ENCODE data around the gene PRPS2. TPM values are rescaled to one million over a fixed set of nuclear protein-coding genes. Genes with fewer than 3 reads are reported as not detected.

The PRPS2 gene
- polyA plus RNA-seq, 1 of the 3 experiments (the other 2 are of a cell fraction), result 11.1 TPM

DNA sequence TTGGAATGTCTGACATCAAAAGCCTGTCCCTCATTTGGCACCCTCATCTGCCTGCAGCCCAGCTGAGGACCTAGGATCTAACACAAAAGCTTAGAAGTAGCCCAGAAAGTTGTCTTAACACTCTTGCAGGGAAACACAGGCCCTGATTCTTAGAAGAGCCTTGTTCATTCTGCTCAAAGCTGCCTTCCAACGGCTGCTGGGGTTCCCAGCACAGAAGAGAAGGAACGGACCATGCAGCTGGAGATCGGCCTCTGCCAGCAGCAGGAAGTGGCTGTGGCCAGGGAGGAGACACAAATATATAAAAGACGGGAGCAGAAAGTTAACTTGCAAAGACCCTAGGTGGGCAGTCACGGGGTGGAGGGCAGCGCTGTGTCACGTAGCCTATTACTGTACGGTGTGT, 20.4 kb downstream of the PRPS2 start:
- no peaks in the 10 kb centered on the region for H4K20me1 ChIP-seq (ENCODE audit: insufficient read depth)
- 43% methylated on average over 7 of the region's 8 CpGs for WGBS (ENCODE audit: low lambda C conversion rate)
- no peaks in the 10 kb centered on the region for H3K9me3 ChIP-seq
- no peaks in the 10 kb centered on the region for H3K79me2 ChIP-seq (ENCODE audit: insufficient read depth)
- no peaks in the 10 kb centered on the region for H3K9me2 ChIP-seq
- no peak overlapping the region for H3K27ac ChIP-seq (ENCODE audit: low read depth in 2 of 2, low read length in 1 of 2)
- no peak overlapping the region for H2AFZ ChIP-seq (ENCODE audit: low read depth)
- ChIA-PET CTCF (interaction anchor here (0.6 kb wide), 1 partner anchor 78 kb away, joined by 3 read pairs; no protein-coding TSS in a partner anchor), POLR2A (no interaction called here)
- H3K4me3 ChIP-seq (ENCODE audit: low read depth in 2 of 2, low read length in 1 of 2), result no peak overlapping the region
- H3K4me1 ChIP-seq (ENCODE audit: control insufficient read depth in 1 of 2, insufficient read depth in 2 of 2, low read depth in 1 of 2, low read length in 1 of 2), result no peaks in the 10 kb centered on the region
- TF ChIP-seq RCOR1 (IDR thresholded peaks at IDR 0.05; ENCODE audit: low read length) (no peak), TAF1 (IDR thresholded peaks at IDR 0.05; ENCODE audit: borderline replicate concordance, low read depth, low read length) (no peak), USF2 (IDR thresholded peaks at IDR 0.05; ENCODE audit: borderline replicate concordance, low read depth, low read length) (no peak), RFX5 (IDR thresholded peaks at IDR 0.05; ENCODE audit: low read length) (no peak)
- H3K27me3 ChIP-seq (ENCODE audit: insufficient read depth), result peaks cover 13% of the 10 kb centered on the region
- no peak for DNase-seq
- H3F3A ChIP-seq (replicated peaks; ENCODE audit: insufficient read depth), result no peaks in the 10 kb centered on the region
- no peak overlapping the region for H3K9ac ChIP-seq
- H3K36me3 ChIP-seq (replicated peaks in 1 of 2; ENCODE audit: control insufficient read depth in 1 of 2, insufficient read depth in 2 of 2, low read length in 1 of 2), result peaks cover 0 to 4% of the 10 kb centered on the region in 2 experiments
- H3K4me2 ChIP-seq, result no peak overlapping the region

DNA sequence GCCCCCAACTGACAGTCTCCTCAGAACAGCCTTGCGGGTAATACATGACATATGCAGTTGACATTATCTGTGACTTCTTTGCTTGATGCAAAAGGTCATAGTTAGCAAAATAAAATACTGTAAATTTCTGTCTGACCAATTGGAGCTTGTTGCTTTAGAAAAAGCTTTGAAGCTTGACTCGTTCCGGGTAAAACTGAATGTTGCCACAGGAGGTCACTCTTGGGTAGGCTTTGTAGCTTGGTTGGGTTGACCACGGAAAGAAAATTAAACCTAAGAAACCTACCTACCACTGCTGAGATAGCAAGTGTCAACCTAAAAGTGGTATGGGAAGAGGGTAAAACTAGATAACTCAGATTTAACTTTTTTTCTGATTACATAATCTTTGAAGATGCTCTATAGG, 23.2 kb downstream of the PRPS2 start:
- peak; percentile 43 for DNase-seq
- POLR2A ChIA-PET, result interaction anchor here (0.6 kb wide), 1 partner anchor 88 kb away, joined by 3 read pairs; no protein-coding TSS in a partner anchor

More for the DNA sequence above, 23.2 kb downstream of the PRPS2 start:
- Histone ChIP-seq H3K79me2 (ENCODE audit: insufficient read depth) (no peaks in the 10 kb centered on the region), H3K36me3 (replicated peaks in 1 of 2; ENCODE audit: control insufficient read depth in 1 of 2, insufficient read depth in 2 of 2, low read length in 1 of 2) (peaks cover 0 to 4% of the 10 kb centered on the region in 2 experiments), H3K27ac (ENCODE audit: low read depth in 2 of 2, low read length in 1 of 2) (no peak overlapping the region), H3K9me2 (no peaks in the 10 kb centered on the region), H3K4me1 (ENCODE audit: control insufficient read depth in 1 of 2, insufficient read depth in 2 of 2, low read depth in 1 of 2, low read length in 1 of 2) (no peaks in the 10 kb centered on the region), H3K9me3 (no peaks in the 10 kb centered on the region), H3K4me2 (no peak overlapping the region), H3F3A (replicated peaks; ENCODE audit: insufficient read depth) (no peaks in the 10 kb centered on the region), H3K4me3 (ENCODE audit: low read depth in 2 of 2, low read length in 1 of 2) (no peak overlapping the region), H2AFZ (ENCODE audit: low read depth) (no peak overlapping the region), H4K20me1 (ENCODE audit: insufficient read depth) (no peaks in the 10 kb centered on the region), H3K27me3 (ENCODE audit: insufficient read depth) (peaks cover 5% of the 10 kb centered on the region), H3K9ac (no peak overlapping the region)
- 10% methylated on average over 4 of the region's 4 CpGs for WGBS (ENCODE audit: low lambda C conversion rate)
- peak; percentile 86 for TF ChIP-seq RAD21 (IDR thresholded peaks at IDR 0.05; ENCODE audit: low read length)
- TF ChIP-seq SMC3 (IDR thresholded peaks at IDR 0.05; ENCODE audit: low read depth, low read length), result peak; percentile 61
- no peak for TF ChIP-seq GABPA (IDR thresholded peaks at IDR 0.05; ENCODE audit: low read depth)
- TF ChIP-seq REST (IDR thresholded peaks at IDR 0.05; ENCODE audit: low read depth, low read length), result no peak
- TF ChIP-seq CHD2 (IDR thresholded peaks at IDR 0.05; ENCODE audit: low read length, partially characterized antibody), result no peak
- no peak for TF ChIP-seq FOXM1 (IDR thresholded peaks at IDR 0.05; ENCODE audit: low read depth)
- TF ChIP-seq YY1 (IDR thresholded peaks at IDR 0.05; ENCODE audit: low read depth), result no peak
- peak; percentile 73 for TF ChIP-seq CTCF (IDR thresholded peaks at IDR 0.05)
- CTCF ChIA-PET, result interaction anchor here (0.8 to 4.7 kb wide), 14 partner anchors 8 to 674 kb away, joined by 3 to 56 read pairs (median 6); partner anchors contain the start of gene PRPS2
